PC-3 (cell line): ENCODE data around the gene HIPK2. TPM values are rescaled to one million over a fixed set of nuclear protein-coding genes. Genes with fewer than 3 reads are reported as not detected.

ENCODE experiments used
- ATAC-seq: fragments of 200-7000 bp; cut with Tn5 transposase; 2 replicates; pipeline ENCODE4 v1.9.1; 2020; ENCODE audit warnings: mild to moderate bottlenecking, moderate library complexity
- BruUV-seq: library from RNA; stranded (reverse); fragments of 400-500 nt; replicated peaks from 2 replicates; lab custom pipeline; 2021; lab: Mats Ljungman, UMichigan
- CTCF ChIA-PET: fragments of 300-600 bp; sonication (Branson Sonifier 250); formaldehyde crosslinking; loops from one replicate; lab custom pipeline; 2022; ENCODE audit warnings: antibody characterized with exemption; lab: Charles Lee
- POLR2A ChIA-PET: fragments of 300-600 bp; sonication (Branson Sonifier 250); formaldehyde crosslinking; loops from one replicate; lab custom pipeline; 2022; ENCODE audit warnings: antibody characterized with exemption; ENCODE audit not compliant: unreplicated experiment; lab: Charles Lee
- DNase-seq: peaks from one replicate; pipeline ENCODE4 v3.0.0-alpha.2; 2015
- H2AFZ ChIP-seq: fragments of 300-600 bp; sonication (generic); 2 replicates; pipeline ENCODE4 v1.6.0; 2016; ENCODE audit warnings: antibody characterized with exemption, low read length
- H3F3A ChIP-seq: fragments of 300-600 bp; sonication (generic); one replicate; pipeline ENCODE4 v1.6.0; 2017; ENCODE audit warnings: antibody characterized with exemption, low read length, control low read depth, mild to moderate bottlenecking; ENCODE audit not compliant: unreplicated experiment
- H3K27ac ChIP-seq: fragments of 300-600 bp; sonication (generic); 2 replicates; pipeline ENCODE4 v1.5.1; 2016; ENCODE audit warnings: mild to moderate bottlenecking, low read length
- H3K27me3 ChIP-seq: fragments of 300-600 bp; sonication (generic); 2 replicates; pipeline ENCODE4 v1.6.1; 2016; ENCODE audit warnings: low read length, mixed read lengths
- H3K36me3 ChIP-seq: fragments of 300-600 bp; sonication (generic); 2 replicates; pipeline ENCODE4 v1.6.1; 2016; ENCODE audit warnings: low read depth, mixed run types, low read length, mixed read lengths
- H3K4me1 ChIP-seq: fragments of 300-600 bp; sonication (generic); 2 replicates; pipeline ENCODE4 v1.5.1; 2016; ENCODE audit warnings: low read length; ENCODE audit not compliant: insufficient read depth
- H3K4me2 ChIP-seq: fragments of 300-600 bp; sonication (generic); 2 replicates; pipeline ENCODE4 v1.6.0; 2016; ENCODE audit warnings: low read length
- H3K4me3 ChIP-seq: fragments of 300-600 bp; sonication (generic); 2 replicates; pipeline ENCODE4 v1.5.1; 2016; ENCODE audit warnings: mild to moderate bottlenecking, low read length, mixed read lengths
- H3K79me2 ChIP-seq: fragments of 300-600 bp; sonication (generic); 2 replicates; pipeline ENCODE4 v1.6.1; 2017; ENCODE audit warnings: low read length, mixed read lengths
- H3K9ac ChIP-seq: fragments of 300-600 bp; sonication (generic); 2 replicates; pipeline ENCODE4 v1.6.0; 2016; ENCODE audit warnings: mild to moderate bottlenecking, low read length
- H3K9me2 ChIP-seq: fragments of 300-600 bp; sonication (generic); replicated peaks from 2 replicates; pipeline ENCODE4 v1.6.1; 2016; ENCODE audit warnings: mixed run types, low read length, mixed read lengths
- H3K9me3 ChIP-seq: fragments of 300-600 bp; sonication (generic); 2 replicates; pipeline ENCODE4 v1.6.1; 2016; ENCODE audit warnings: low read length, mixed read lengths
- H4K20me1 ChIP-seq: fragments of 300-600 bp; sonication (generic); 2 replicates; pipeline ENCODE4 v1.6.1; 2016; ENCODE audit warnings: low read length, mixed read lengths
- CTCF ChIP-seq: fragments of 300-600 bp; sonication (generic); conservative IDR thresholded peaks from 2 replicates; pipeline ENCODE4 v1.5.1; 2017; ENCODE audit warnings: antibody characterized with exemption, low read depth, mild to moderate bottlenecking, low read length
- EZH2 ChIP-seq: fragments of 300-600 bp; sonication (generic); IDR thresholded peaks from one replicate; pipeline ENCODE4 v1.6.1; 2017; ENCODE audit warnings: antibody characterized with exemption, mild to moderate bottlenecking, low read length; ENCODE audit not compliant: unreplicated experiment
- EZH2phosphoT487 ChIP-seq: fragments of 300-600 bp; sonication (generic); IDR thresholded peaks from 2 replicates; pipeline ENCODE4 v1.6.1; 2018; ENCODE audit warnings: mild to moderate bottlenecking, antibody characterized with exemption, low read length, borderline replicate concordance
- intact Hi-C: fragments of 100-400 bp; cut with micrococcal nuclease; formaldehyde crosslinking; loops from 2 replicates; pipeline ENCODE4 v1.9.0; 2023
- total RNA-seq: library from RNA; depleted of rRNA; stranded (reverse); fragments of >200 nt; gene quantifications from 2 replicates; pipeline ENCODE4 v1.2.3, GENCODE V29; 2014

The HIPK2 gene
- total RNA-seq, 1 experiment from 2014 or later, result 38.1 TPM

GRCh38 chr7:139640681-139641080 is 137.1 kb downstream of the HIPK2 start:
- no TSS peak for BruUV-seq
- Histone ChIP-seq H3K9me3 (no peaks in the 10 kb centered on the region), H3K9ac (no peak overlapping the region), H3K27me3 (no peaks in the 10 kb centered on the region), H3K79me2 (peaks cover 81% of the 10 kb centered on the region), H3K27ac (no peak overlapping the region), H3K4me1 (no peaks in the 10 kb centered on the region), H3K4me2 (no peak overlapping the region), H3K36me3 (peaks cover 45% of the 10 kb centered on the region), H3K4me3 (no peak overlapping the region), H2AFZ (no peak overlapping the region), H4K20me1 (no peaks in the 10 kb centered on the region), H3K9me2 (no peaks in the 10 kb centered on the region), H3F3A (no peaks in the 10 kb centered on the region)
- no peak for ATAC-seq
- ChIA-PET CTCF (no interaction called here), POLR2A (no interaction called here)
- no peak for TF ChIP-seq EZH2
- no peak for TF ChIP-seq CTCF
- no peak for TF ChIP-seq EZH2phosphoT487
- intact Hi-C loops, result no loop called here
- no peak for DNase-seq

GRCh38 chr7:139639563-139639962 is 138.2 kb downstream of the HIPK2 start:
- peaks cover 34% of the 10 kb centered on the region for H3K36me3 ChIP-seq
- ATAC-seq (no peak), DNase-seq (no peak)
- no TSS peak for BruUV-seq
- H3K9me3 ChIP-seq, result no peaks in the 10 kb centered on the region
- H3K4me2 ChIP-seq, result no peak overlapping the region
- H3F3A ChIP-seq, result no peaks in the 10 kb centered on the region
- H3K79me2 ChIP-seq, result peaks cover 72% of the 10 kb centered on the region
- no peak overlapping the region for H2AFZ ChIP-seq
- no peak for TF ChIP-seq CTCF
- no peak for TF ChIP-seq EZH2phosphoT487
- ChIA-PET POLR2A (no interaction called here), CTCF (no interaction called here)
- no peak overlapping the region for H3K9ac ChIP-seq
- H3K4me1 ChIP-seq, result no peaks in the 10 kb centered on the region
- no peaks in the 10 kb centered on the region for H3K27me3 ChIP-seq
- intact Hi-C loops, result no loop called here
- no peak overlapping the region for H3K4me3 ChIP-seq
- H3K27ac ChIP-seq, result no peak overlapping the region
- no peaks in the 10 kb centered on the region for H4K20me1 ChIP-seq
- H3K9me2 ChIP-seq, result no peaks in the 10 kb centered on the region

GRCh38 chr7:139635526-139636302 is 142.1 kb downstream of the HIPK2 start:
- Histone ChIP-seq H3K79me2 (peaks cover 42% of the 10 kb centered on the region), H3K27me3 (no peaks in the 10 kb centered on the region)

More at GRCh38 chr7:139635526-139636302, 142.1 kb downstream of the HIPK2 start:
- Histone ChIP-seq H3K9me2 (no peaks in the 10 kb centered on the region), H3K9ac (no peak overlapping the region), H4K20me1 (no peaks in the 10 kb centered on the region), H2AFZ (no peak overlapping the region), H3K4me1 (no peaks in the 10 kb centered on the region), H3K27ac (no peak overlapping the region), H3F3A (no peaks in the 10 kb centered on the region), H3K4me2 (no peak overlapping the region), H3K36me3 (peaks cover 21% of the 10 kb centered on the region), H3K9me3 (no peaks in the 10 kb centered on the region), H3K4me3 (no peak overlapping the region)
- no peak for TF ChIP-seq EZH2
- no peak for TF ChIP-seq EZH2phosphoT487
- TF ChIP-seq CTCF, result no peak
- DNase-seq (no peak), ATAC-seq (no peak)
- ChIA-PET CTCF (no interaction called here), POLR2A (no interaction called here)
- intact Hi-C loops, result no loop called here
- BruUV-seq, result no TSS peak
